ENCODE data around the gene SMOC2.

The SMOC2 gene

DNA sequence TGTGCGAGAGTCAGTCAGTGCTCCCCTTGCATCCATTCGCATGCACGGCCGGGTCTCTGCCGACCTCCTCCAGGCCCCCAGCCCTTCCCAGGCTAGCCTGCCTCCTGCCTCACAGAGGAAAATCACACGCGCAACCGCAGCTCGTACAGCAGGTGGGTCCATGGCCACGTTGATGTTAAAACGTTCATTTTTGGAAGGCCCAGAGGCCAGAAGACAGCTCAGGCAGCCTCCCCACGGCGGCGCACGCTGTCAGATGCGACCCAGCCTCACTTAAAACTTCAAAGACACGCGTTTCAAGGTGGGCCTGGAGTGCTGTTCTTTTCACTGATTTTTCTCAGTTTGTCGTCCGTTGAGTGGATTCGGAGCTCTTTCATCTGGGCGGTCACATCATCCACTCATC, 276.5 kb downstream of the SMOC2 start:
- DNase-seq: no peak

Data from KG1 (cell line).